ENCODE data around the gene TSC22D2.

The TSC22D2 gene

GRCh38 chr3:150460484-150460883 is 52.4 kb downstream of the TSC22D2 start:
- Histone ChIP-seq H3K9me3 (ENCODE audit: severe bottlenecking) (peaks cover 2% of the 10 kb centered on the region), H3K36me3 (ENCODE audit: low read depth) (peaks cover 56% of the 10 kb centered on the region), H3K4me3 (ENCODE audit: severe bottlenecking) (no peak overlapping the region), H3K27me3 (ENCODE audit: insufficient read depth, poor library complexity, severe bottlenecking) (no peaks in the 10 kb centered on the region), H3K27ac (ENCODE audit: poor library complexity, severe bottlenecking) (no peak overlapping the region), H3K4me1 (ENCODE audit: insufficient read depth, poor library complexity, severe bottlenecking) (no peaks in the 10 kb centered on the region)
- ATAC-seq (ENCODE audit: low read depth) (no peak), DNase-seq (ENCODE audit: low spot score) (no peak)
- no peak for TF ChIP-seq CTCF (IDR thresholded peaks at IDR 0.05; ENCODE audit: poor library complexity, severe bottlenecking)

GRCh38 chr3:150461399-150461798 is 53.3 kb downstream of the TSC22D2 start:
- ATAC-seq (ENCODE audit: low read depth) (no peak), DNase-seq (ENCODE audit: low spot score) (no peak)
- peak overlapping the region; percentile 10 for H3K27ac ChIP-seq (ENCODE audit: poor library complexity, severe bottlenecking)
- H3K9me3 ChIP-seq (ENCODE audit: severe bottlenecking): peaks cover 2% of the 10 kb centered on the region
- no peak for TF ChIP-seq CTCF (IDR thresholded peaks at IDR 0.05; ENCODE audit: poor library complexity, severe bottlenecking)
- peaks cover 54% of the 10 kb centered on the region for H3K36me3 ChIP-seq (ENCODE audit: low read depth)
- no peaks in the 10 kb centered on the region for H3K27me3 ChIP-seq (ENCODE audit: insufficient read depth, poor library complexity, severe bottlenecking)
- H3K4me3 ChIP-seq (ENCODE audit: severe bottlenecking): no peak overlapping the region
- H3K4me1 ChIP-seq (ENCODE audit: insufficient read depth, poor library complexity, severe bottlenecking): no peaks in the 10 kb centered on the region

- H3K36me3 ChIP-seq (ENCODE audit: low read depth): peaks cover 47% of the 10 kb centered on the region
- no peaks in the 10 kb centered on the region for H3K27me3 ChIP-seq (ENCODE audit: insufficient read depth, poor library complexity, severe bottlenecking)
- DNase-seq (ENCODE audit: low spot score) (no peak), ATAC-seq (ENCODE audit: low read depth) (no peak)
- no peak overlapping the region for H3K4me3 ChIP-seq (ENCODE audit: severe bottlenecking)
- peak overlapping the region; percentile 10 for H3K27ac ChIP-seq (ENCODE audit: poor library complexity, severe bottlenecking)
- H3K9me3 ChIP-seq (ENCODE audit: severe bottlenecking): peaks cover under 1% of the 10 kb centered on the region
- TF ChIP-seq CTCF (IDR thresholded peaks at IDR 0.05; ENCODE audit: poor library complexity, severe bottlenecking): no peak
- peaks cover under 1% of the 10 kb centered on the region for H3K4me1 ChIP-seq (ENCODE audit: insufficient read depth, poor library complexity, severe bottlenecking)
Measured at GRCh38 chr3:150462108-150462507, 54.0 kb downstream of the TSC22D2 start.

GRCh38 chr3:150464684-150465083 is 56.6 kb downstream of the TSC22D2 start:
- DNase-seq (ENCODE audit: low spot score) (no peak), ATAC-seq (ENCODE audit: low read depth) (no peak)
- Histone ChIP-seq H3K36me3 (ENCODE audit: low read depth) (peaks cover 23% of the 10 kb centered on the region), H3K27me3 (ENCODE audit: insufficient read depth, poor library complexity, severe bottlenecking) (no peaks in the 10 kb centered on the region), H3K4me3 (ENCODE audit: severe bottlenecking) (no peak overlapping the region), H3K9me3 (ENCODE audit: severe bottlenecking) (no peaks in the 10 kb centered on the region), H3K4me1 (ENCODE audit: insufficient read depth, poor library complexity, severe bottlenecking) (peaks cover 22% of the 10 kb centered on the region), H3K27ac (ENCODE audit: poor library complexity, severe bottlenecking) (no peak overlapping the region)
- no peak for TF ChIP-seq CTCF (IDR thresholded peaks at IDR 0.05; ENCODE audit: poor library complexity, severe bottlenecking)

- Histone ChIP-seq H3K27ac (ENCODE audit: poor library complexity, severe bottlenecking) (peak overlapping the region; percentile 99), H3K36me3 (ENCODE audit: low read depth) (peaks cover 11% of the 10 kb centered on the region), H3K4me1 (ENCODE audit: insufficient read depth, poor library complexity, severe bottlenecking) (peaks cover 33% of the 10 kb centered on the region), H3K9me3 (ENCODE audit: severe bottlenecking) (no peaks in the 10 kb centered on the region), H3K27me3 (ENCODE audit: insufficient read depth, poor library complexity, severe bottlenecking) (no peaks in the 10 kb centered on the region), H3K4me3 (ENCODE audit: severe bottlenecking) (no peak overlapping the region)
- TF ChIP-seq CTCF (IDR thresholded peaks at IDR 0.05; ENCODE audit: poor library complexity, severe bottlenecking): no peak
- DNase-seq (ENCODE audit: low spot score) (no peak), ATAC-seq (ENCODE audit: low read depth) (no peak)
Measured at GRCh38 chr3:150467381-150467780, 59.3 kb downstream of the TSC22D2 start.
